ENCODE results near the gene TFEC.

DNA sequence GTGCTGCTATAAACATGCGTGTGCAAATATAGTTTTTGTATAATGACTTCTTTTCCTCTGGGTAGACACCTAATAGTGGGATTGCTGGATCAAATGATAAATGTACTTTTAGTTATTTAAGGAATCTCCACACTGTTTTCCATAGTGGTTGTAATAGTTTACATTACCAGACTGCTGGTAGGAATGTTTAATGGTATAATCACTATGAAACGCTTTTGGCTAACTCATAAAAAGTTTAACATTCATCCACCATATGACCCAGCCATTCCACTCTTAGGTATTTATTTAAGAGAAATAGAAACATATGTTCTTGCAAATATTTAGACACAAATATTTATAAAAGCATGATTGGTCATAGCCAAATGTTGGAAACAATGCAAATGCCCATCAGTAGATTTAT lies 32.1 kb upstream of the TFEC start:
- TF ChIP-seq GATA3 (IDR thresholded peaks at IDR 0.05; ENCODE audit: low read depth, low read length) (no peak), GATA2 (IDR thresholded peaks at IDR 0.05; ENCODE audit: low read depth, low read length) (no peak)
